MCF 10A (cell line): ENCODE data around the gene ABCC12. TPM values are rescaled to one million over a fixed set of nuclear protein-coding genes. Genes with fewer than 3 reads are reported as not detected.

Source experiments
- BruUV-seq: library from RNA; stranded (reverse); fragments of 400-500 nt; replicated peaks from 2 replicates; lab custom pipeline; 2021; lab: Mats Ljungman, UMichigan
- CTCF ChIA-PET: fragments of 300-600 bp; sonication (Branson Sonifier 250); formaldehyde crosslinking; extraction: SDS; loops from one replicate; lab custom pipeline; 2021; ENCODE audit warnings: antibody characterized with exemption, inconsistent platforms; lab: Yijun Ruan, JAX
- POLR2A ChIA-PET: fragments of 300-600, 350-650 bp; sonication (Branson Sonifier 250); formaldehyde crosslinking; extraction: SDS; loops from one replicate; lab custom pipeline; 2020; ENCODE audit warnings: antibody characterized with exemption, inconsistent platforms; lab: Yijun Ruan, JAX
- DNase-seq: peaks from one replicate; pipeline ENCODE4 v3.0.0-alpha.2; 2018; ENCODE audit not compliant: unreplicated experiment
- H3K27ac Mint-ChIP-seq: one replicate; pipeline ENCODE4 v1.8.0; 2022; ENCODE audit warnings: mild to moderate bottlenecking, low read depth, mixed read lengths; ENCODE audit not compliant: unreplicated experiment
- H3K27me3 Mint-ChIP-seq: one replicate; pipeline ENCODE4 v1.8.0; 2022; ENCODE audit warnings: mixed read lengths; ENCODE audit not compliant: insufficient read depth, unreplicated experiment
- H3K36me3 Mint-ChIP-seq: one replicate; pipeline ENCODE4 v1.8.0; 2022; ENCODE audit warnings: mild to moderate bottlenecking, moderate library complexity, mixed read lengths; ENCODE audit not compliant: insufficient read depth, unreplicated experiment
- H3K4me1 Mint-ChIP-seq: one replicate; pipeline ENCODE4 v1.8.0; 2022; ENCODE audit warnings: mixed read lengths; ENCODE audit not compliant: insufficient read depth, unreplicated experiment
- H3K4me3 Mint-ChIP-seq: one replicate; pipeline ENCODE4 v1.8.0; 2022; ENCODE audit warnings: mild to moderate bottlenecking, moderate library complexity, mixed read lengths; ENCODE audit not compliant: unreplicated experiment
- H3K9me3 Mint-ChIP-seq: one replicate; pipeline ENCODE4 v1.8.0; 2022; ENCODE audit warnings: mixed read lengths; ENCODE audit not compliant: unreplicated experiment
- CTCF ChIP-seq: fragments of 200-600 bp; IDR thresholded peaks from one replicate; pipeline ENCODE4 v1.8.0; 2022; ENCODE audit warnings: antibody characterized with exemption, mild to moderate bottlenecking; ENCODE audit not compliant: unreplicated experiment
- intact Hi-C: fragments of 100-400 bp; cut with micrococcal nuclease; formaldehyde crosslinking; loops from 2 replicates; pipeline ENCODE4 v1.14.1; 2022
- total RNA-seq: library from RNA; stranded (reverse); gene quantifications from 2 replicates; pipeline ENCODE4 v1.2.3, GENCODE V29; 2022

ABCC12 gene
- total RNA-seq, 1 experiment from 2014 or later = not detected

DNA sequence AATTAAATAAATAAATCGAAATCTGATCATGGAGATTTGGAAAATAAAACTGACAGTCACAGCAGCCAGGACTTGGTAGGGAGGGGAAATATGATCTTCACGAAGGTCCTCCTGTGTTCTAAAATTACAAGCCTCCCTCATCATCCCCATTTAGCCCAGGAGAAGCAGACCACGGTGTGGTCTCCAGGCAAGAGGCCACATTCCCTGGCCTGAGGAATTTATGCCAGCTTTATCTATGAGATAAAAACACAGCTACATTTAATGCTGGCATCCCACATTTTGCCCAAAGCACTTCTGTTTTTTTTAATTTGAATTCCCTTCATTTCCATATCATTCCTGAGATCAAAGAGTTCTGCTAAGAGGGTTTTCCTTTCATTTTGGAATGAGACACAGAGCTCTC lies 43.2 kb downstream of the ABCC12 start:
- Mint-ChIP-seq H3K4me3 (no peak overlapping the region), H3K9me3 (no peaks in the 10 kb centered on the region), H3K4me1 (no peaks in the 10 kb centered on the region), H3K27ac (no peak overlapping the region), H3K36me3 (no peaks in the 10 kb centered on the region), H3K27me3 (peaks cover 36% of the 10 kb centered on the region)
- intact Hi-C loops = no loop called here
- BruUV-seq = no TSS peak
- DNase-seq = no peak
- TF ChIP-seq CTCF = no peak
- ChIA-PET POLR2A (no interaction called here), CTCF (interaction anchor here (0.6 to 2.7 kb wide), 10 partner anchors 20 to 970 kb away, joined by 3 to 19 read pairs (median 3); no protein-coding TSS in a partner anchor)

GRCh38 chr16:48110982-48111381 lies 44.8 kb downstream of the ABCC12 start:
- Mint-ChIP-seq H3K9me3 (no peaks in the 10 kb centered on the region), H3K27ac (no peak overlapping the region), H3K36me3 (no peaks in the 10 kb centered on the region), H3K4me1 (no peaks in the 10 kb centered on the region), H3K4me3 (no peak overlapping the region), H3K27me3 (peaks cover 36% of the 10 kb centered on the region)
- CTCF ChIA-PET = interaction anchor here (0.5 kb wide), 1 partner anchor 37 kb away, joined by 4 read pairs; no protein-coding TSS in a partner anchor
- POLR2A ChIA-PET = no interaction called here
- no peak for DNase-seq
- no peak for TF ChIP-seq CTCF
- intact Hi-C loops = no loop called here
- BruUV-seq = no TSS peak

DNA sequence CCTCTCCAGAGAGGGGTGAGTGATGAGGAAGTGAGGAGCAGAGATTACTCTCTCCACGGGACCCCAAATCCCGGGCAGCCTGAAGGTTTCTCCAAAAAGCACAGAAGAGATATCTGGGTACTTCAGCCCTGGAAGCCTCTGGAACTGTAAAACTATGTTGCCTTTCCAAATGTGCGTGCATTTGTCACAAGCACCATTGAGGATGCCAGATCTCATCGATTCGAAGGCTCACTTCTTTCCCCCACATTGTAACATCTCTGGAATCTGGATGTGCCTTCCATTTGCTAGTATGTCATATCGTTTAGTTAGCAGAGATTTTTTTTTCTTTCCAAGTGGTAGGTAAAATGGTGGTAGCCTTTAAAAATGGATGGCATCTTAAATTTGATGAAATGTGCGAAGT lies 45.8 kb downstream of the ABCC12 start:
- no peaks in the 10 kb centered on the region for H3K9me3 Mint-ChIP-seq
- H3K4me3 Mint-ChIP-seq = no peak overlapping the region
- intact Hi-C loops = no loop called here
- no peaks in the 10 kb centered on the region for H3K36me3 Mint-ChIP-seq
- TF ChIP-seq CTCF = no peak
- peaks cover 36% of the 10 kb centered on the region for H3K27me3 Mint-ChIP-seq
- H3K27ac Mint-ChIP-seq = no peak overlapping the region
- CTCF ChIA-PET = no interaction called here
- no peaks in the 10 kb centered on the region for H3K4me1 Mint-ChIP-seq
- DNase-seq = no peak
- POLR2A ChIA-PET = no interaction called here
- no TSS peak for BruUV-seq

DNA sequence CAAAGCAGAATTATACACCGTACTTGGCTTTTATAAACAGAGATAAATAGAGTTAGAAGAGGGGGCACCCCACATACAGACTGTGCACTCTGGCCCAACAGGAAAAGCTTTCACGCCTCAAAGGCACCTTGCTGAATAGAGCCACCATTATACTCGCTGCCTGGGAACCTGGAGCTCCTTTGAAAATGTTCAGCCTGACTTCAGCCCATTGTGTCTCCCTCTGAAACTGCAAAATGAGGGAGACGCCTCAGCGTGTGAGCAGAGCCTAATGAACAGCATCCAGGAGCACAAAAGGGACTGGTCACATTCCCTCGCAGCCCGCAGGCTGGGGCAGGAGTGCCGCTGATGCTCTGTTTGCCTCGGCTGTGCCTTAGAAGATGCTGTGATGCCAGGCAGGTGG lies 46.3 kb downstream of the ABCC12 start:
- no peak for DNase-seq
- peaks cover 36% of the 10 kb centered on the region for H3K27me3 Mint-ChIP-seq
- H3K27ac Mint-ChIP-seq = no peak overlapping the region
- no peaks in the 10 kb centered on the region for H3K4me1 Mint-ChIP-seq
- POLR2A ChIA-PET = no interaction called here
- H3K9me3 Mint-ChIP-seq = no peaks in the 10 kb centered on the region
- intact Hi-C loops = no loop called here
- no peak overlapping the region for H3K4me3 Mint-ChIP-seq
- TF ChIP-seq CTCF = no peak
- BruUV-seq = no TSS peak
- H3K36me3 Mint-ChIP-seq = no peaks in the 10 kb centered on the region
- CTCF ChIA-PET = interaction anchor here (0.5 kb wide), 1 partner anchor 11 kb away, joined by 3 read pairs; no protein-coding TSS in a partner anchor
